Vagina (tissue), 2 donors: ENCODE results near the gene MBLAC2.

Experiments used
- POLR2AphosphoS5 ChIP-seq, 2 donors: sonication (generic); formaldehyde crosslinking; IDR thresholded peaks; one replicate each; pipeline ENCODE4 v1.9.0; 2017; ENCODE audit warnings: antibody characterized with exemption in 2 of 2, mild to moderate bottlenecking in 2 of 2, low read depth in 1 of 2; ENCODE audit not compliant: insufficient read depth in 1 of 2
- TF ChIP-seq, protein P1 (sequence below), 3 experiments: fragments of 450-650 bp in 2 of 3; fragments of 200-600 bp in 1 of 3; sonication (generic) in 1 of 3; IDR thresholded peaks; one replicate each; pipeline ENCODE4 v1.5.1; 2017 to 2019; ENCODE audit warnings: antibody characterized with exemption in 3 of 3, mild to moderate bottlenecking in 2 of 3, moderate library complexity in 2 of 3

DNA sequence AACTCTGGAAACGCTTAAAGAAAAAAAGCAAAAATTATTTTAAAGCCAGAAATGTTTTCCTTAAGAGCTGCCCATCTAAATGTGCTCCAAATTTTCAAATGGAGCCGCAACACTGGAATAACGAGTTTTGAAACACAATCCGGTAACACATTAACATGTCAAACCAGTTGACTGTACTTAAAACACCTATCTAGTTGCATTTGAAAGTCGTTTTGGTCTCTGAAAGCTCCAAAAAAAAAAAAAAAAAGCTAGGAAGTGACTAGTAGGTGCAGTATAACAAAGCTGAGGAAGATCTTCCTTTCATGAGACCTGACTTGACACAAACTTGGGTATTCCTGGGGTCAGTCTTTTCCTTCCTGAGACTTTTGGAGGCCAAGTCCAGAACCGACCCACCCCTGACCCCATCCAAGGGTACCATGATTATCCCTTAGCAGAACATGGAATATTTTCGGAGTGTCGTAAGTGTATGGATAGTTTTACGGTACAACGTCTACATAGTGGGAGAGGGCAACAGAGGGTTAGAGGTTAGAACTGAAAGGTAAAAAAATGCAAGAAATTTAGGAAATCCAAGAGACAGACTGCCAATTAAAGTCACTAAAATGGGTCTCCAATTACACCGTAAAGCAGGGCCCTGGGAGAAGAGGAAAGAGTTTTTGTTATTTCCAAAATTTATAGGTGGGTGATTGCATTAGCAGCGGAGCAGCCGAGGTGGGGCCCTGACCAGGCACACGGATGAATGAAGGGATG is 65.8 kb downstream of the MBLAC2 start:
- TF ChIP-seq, protein P1, sequence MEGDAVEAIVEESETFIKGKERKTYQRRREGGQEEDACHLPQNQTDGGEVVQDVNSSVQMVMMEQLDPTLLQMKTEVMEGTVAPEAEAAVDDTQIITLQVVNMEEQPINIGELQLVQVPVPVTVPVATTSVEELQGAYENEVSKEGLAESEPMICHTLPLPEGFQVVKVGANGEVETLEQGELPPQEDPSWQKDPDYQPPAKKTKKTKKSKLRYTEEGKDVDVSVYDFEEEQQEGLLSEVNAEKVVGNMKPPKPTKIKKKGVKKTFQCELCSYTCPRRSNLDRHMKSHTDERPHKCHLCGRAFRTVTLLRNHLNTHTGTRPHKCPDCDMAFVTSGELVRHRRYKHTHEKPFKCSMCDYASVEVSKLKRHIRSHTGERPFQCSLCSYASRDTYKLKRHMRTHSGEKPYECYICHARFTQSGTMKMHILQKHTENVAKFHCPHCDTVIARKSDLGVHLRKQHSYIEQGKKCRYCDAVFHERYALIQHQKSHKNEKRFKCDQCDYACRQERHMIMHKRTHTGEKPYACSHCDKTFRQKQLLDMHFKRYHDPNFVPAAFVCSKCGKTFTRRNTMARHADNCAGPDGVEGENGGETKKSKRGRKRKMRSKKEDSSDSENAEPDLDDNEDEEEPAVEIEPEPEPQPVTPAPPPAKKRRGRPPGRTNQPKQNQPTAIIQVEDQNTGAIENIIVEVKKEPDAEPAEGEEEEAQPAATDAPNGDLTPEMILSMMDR (IDR thresholded peaks at IDR 0.05) = no peak
- no peak for TF ChIP-seq POLR2AphosphoS5 (IDR thresholded peaks at IDR 0.05; ENCODE audit: insufficient read depth in 1 of 2, low read depth in 1 of 2)
